Measurements from ENCODE around the gene LMAN1L.

- TF ChIP-seq, protein P1, sequence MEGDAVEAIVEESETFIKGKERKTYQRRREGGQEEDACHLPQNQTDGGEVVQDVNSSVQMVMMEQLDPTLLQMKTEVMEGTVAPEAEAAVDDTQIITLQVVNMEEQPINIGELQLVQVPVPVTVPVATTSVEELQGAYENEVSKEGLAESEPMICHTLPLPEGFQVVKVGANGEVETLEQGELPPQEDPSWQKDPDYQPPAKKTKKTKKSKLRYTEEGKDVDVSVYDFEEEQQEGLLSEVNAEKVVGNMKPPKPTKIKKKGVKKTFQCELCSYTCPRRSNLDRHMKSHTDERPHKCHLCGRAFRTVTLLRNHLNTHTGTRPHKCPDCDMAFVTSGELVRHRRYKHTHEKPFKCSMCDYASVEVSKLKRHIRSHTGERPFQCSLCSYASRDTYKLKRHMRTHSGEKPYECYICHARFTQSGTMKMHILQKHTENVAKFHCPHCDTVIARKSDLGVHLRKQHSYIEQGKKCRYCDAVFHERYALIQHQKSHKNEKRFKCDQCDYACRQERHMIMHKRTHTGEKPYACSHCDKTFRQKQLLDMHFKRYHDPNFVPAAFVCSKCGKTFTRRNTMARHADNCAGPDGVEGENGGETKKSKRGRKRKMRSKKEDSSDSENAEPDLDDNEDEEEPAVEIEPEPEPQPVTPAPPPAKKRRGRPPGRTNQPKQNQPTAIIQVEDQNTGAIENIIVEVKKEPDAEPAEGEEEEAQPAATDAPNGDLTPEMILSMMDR (optimal IDR thresholded peaks at IDR 0.05 in 1 of 3, IDR thresholded peaks at IDR 0.05 in 1 of 3, conservative IDR thresholded peaks at IDR 0.05 in 1 of 3; ENCODE audit: extremely low read depth in 1 of 3, insufficient read depth in 2 of 3, low read length in 3 of 3): peak; percentile 73 to 85 (median 79)
- TF ChIP-seq EZH2 (IDR thresholded peaks at IDR 0.05; ENCODE audit: low read length): no peak
These were observed 25.2 kb upstream of the LMAN1L start for GRCh38 chr15:74787251-74788041.
